CD4-positive, alpha-beta T cell treated with Interleukin-6 for 4 hours (primary cell): ENCODE results near the gene ZNF100.
"Not testable (repeated sequence)": the region's sequence is repeated elsewhere in the genome, so short reads cannot be mapped to it uniquely, and the experiment has no call there.

Experiments
- DNase-seq: peaks from one replicate; pipeline ENCODE4 v3.0.0-alpha.2; 2020; ENCODE audit warnings: mixed read lengths

The ZNF100 gene

GRCh38 chr19:21699197-21699596 is 68.2 kb downstream of the ZNF100 start:
- DNase-seq: no peak

- DNase-seq: peak; percentile 6
Measured at GRCh38 chr19:21698215-21698614, 69.2 kb downstream of the ZNF100 start.

GRCh38 chr19:21697698-21698097 is 69.7 kb downstream of the ZNF100 start:
- no peak for DNase-seq

- DNase-seq: no peak
Measured at GRCh38 chr19:21694171-21694906, 73.0 kb downstream of the ZNF100 start.

GRCh38 chr19:21693399-21693798 is 74.0 kb downstream of the ZNF100 start:
- no peak for DNase-seq

GRCh38 chr19:21691661-21692060 is 75.7 kb downstream of the ZNF100 start:
- DNase-seq: no peak

GRCh38 chr19:21688464-21688863 is 78.9 kb downstream of the ZNF100 start:
- no peak for DNase-seq

GRCh38 chr19:21680671-21681070 is 86.7 kb downstream of the ZNF100 start:
- no peak for DNase-seq

GRCh38 chr19:21680026-21680425 is 87.4 kb downstream of the ZNF100 start:
- no peak for DNase-seq

- peak; percentile 31 for DNase-seq
Measured at GRCh38 chr19:21677696-21678418, 89.5 kb downstream of the ZNF100 start.

- no peak for DNase-seq
Measured at GRCh38 chr19:21674454-21674853, 92.9 kb downstream of the ZNF100 start.

- DNase-seq: not testable (repeated sequence)
Measured at GRCh38 chr19:21673479-21673878, 93.9 kb downstream of the ZNF100 start.
